SK-N-SH (cell line): Measurements from ENCODE around the gene SOX8. TPM values are rescaled to one million over a fixed set of nuclear protein-coding genes. Genes with fewer than 3 reads are reported as not detected.

Experiments
- CTCF ChIA-PET: fragments of 300-600, 350-600 bp; formaldehyde crosslinking; extraction: SDS; loops from one replicate; lab custom pipeline; 2021; lab: Yijun Ruan, JAX
- POLR2A ChIA-PET: fragments of 350-600 bp; sonication (Branson Sonifier 250); formaldehyde crosslinking; extraction: SDS; loops from one replicate; lab custom pipeline; 2020; ENCODE audit warnings: antibody characterized with exemption, inconsistent platforms; lab: Yijun Ruan, JAX
- DNase-seq: peaks from one replicate; pipeline ENCODE4 v3.0.0; 2012
- H2AFZ ChIP-seq: fragments of 200-600 bp; sonication (generic); 2 replicates; pipeline ENCODE4 v1.8.1; 2016; ENCODE audit warnings: antibody characterized with exemption, mild to moderate bottlenecking, low read depth
- H3F3A ChIP-seq: fragments of 200-600 bp; sonication (generic); replicated peaks from 2 replicates; pipeline ENCODE3; 2016; ENCODE audit warnings: antibody characterized with exemption, mild to moderate bottlenecking; ENCODE audit not compliant: insufficient read depth
- H3K27ac ChIP-seq, 2 experiments: fragments of 200-500 bp in 1 of 2; fragments of 200-600 bp in 1 of 2; sonication (Bioruptor generic) in 1 of 2; sonication (generic), shearing (Covaris generic) in 1 of 2; 2 replicates each; pipeline versions ENCODE4 v1.5.1 to v1.6.1; 2014 to 2016; ENCODE audit warnings: low read depth in 2 of 2, inconsistent platforms in 1 of 2, low read length in 1 of 2, mild to moderate bottlenecking in 1 of 2, mixed read lengths in 1 of 2
- H3K27me3 ChIP-seq: fragments of 200-600 bp; sonication (generic), shearing (Covaris generic); 2 replicates; pipeline ENCODE4 v1.6.1; 2016; ENCODE audit warnings: mixed run types; ENCODE audit not compliant: insufficient read depth
- H3K36me3 ChIP-seq, 2 experiments: fragments of 200-500 bp in 1 of 2; fragments of 200-600 bp in 1 of 2; sonication (Bioruptor generic) in 1 of 2; sonication (generic) in 1 of 2; replicated peaks in 1 of 2; 2 replicates each; pipeline versions ENCODE3 to v1.5.1; 2014 to 2016; ENCODE audit warnings: low read length in 1 of 2, mild to moderate bottlenecking in 1 of 2; ENCODE audit not compliant: insufficient read depth in 2 of 2, control insufficient read depth in 1 of 2
- H3K4me1 ChIP-seq, 2 experiments: fragments of 200-500 bp in 1 of 2; fragments of 200-600 bp in 1 of 2; sonication (Bioruptor generic) in 1 of 2; sonication (generic), shearing (Covaris generic) in 1 of 2; 2 replicates each; pipeline versions ENCODE4 v1.5.1 to v1.6.1; 2014 to 2016; ENCODE audit warnings: low read depth in 1 of 2, low read length in 1 of 2, mixed run types in 1 of 2; ENCODE audit not compliant: insufficient read depth in 2 of 2, control insufficient read depth in 1 of 2
- H3K4me2 ChIP-seq: fragments of 200-600 bp; sonication (generic), shearing (Covaris generic); 2 replicates; pipeline ENCODE4 v1.6.1; 2017; ENCODE audit warnings: mixed run types
- H3K4me3 ChIP-seq, 2 experiments: fragments of 200-500 bp in 1 of 2; fragments of 200-600 bp in 1 of 2; sonication (Bioruptor generic) in 1 of 2; sonication (generic), shearing (Covaris generic) in 1 of 2; 2 replicates each; pipeline versions ENCODE4 v1.5.1 to v1.8.1; 2014 to 2016; ENCODE audit warnings: low read depth in 2 of 2, inconsistent platforms in 1 of 2, low read length in 1 of 2, mild to moderate bottlenecking in 1 of 2, mixed read lengths in 1 of 2, moderate library complexity in 1 of 2
- H3K79me2 ChIP-seq: fragments of 200-600 bp; sonication (generic); 2 replicates; pipeline ENCODE4 v1.8.1; 2017; ENCODE audit warnings: mild to moderate bottlenecking; ENCODE audit not compliant: insufficient read depth
- H3K9ac ChIP-seq: fragments of 200-600 bp; sonication (generic); 2 replicates; pipeline ENCODE4 v1.6.1; 2017; ENCODE audit warnings: mixed run types
- H3K9me2 ChIP-seq: fragments of 200-600 bp; sonication (generic); 2 replicates; pipeline ENCODE4 v1.6.1; 2017; ENCODE audit warnings: mixed run types
- H3K9me3 ChIP-seq: fragments of 200-600 bp; sonication (generic); 2 replicates; pipeline ENCODE4 v1.6.1; 2017; ENCODE audit warnings: mixed run types, mild to moderate bottlenecking, moderate library complexity
- H4K20me1 ChIP-seq: fragments of 200-600 bp; sonication (generic); 2 replicates; pipeline ENCODE4 v1.6.1; 2017; ENCODE audit warnings: mild to moderate bottlenecking, mixed run types; ENCODE audit not compliant: insufficient read depth
- CHD2 ChIP-seq: fragments of 150-350 bp; IDR thresholded peaks from 2 replicates; pipeline ENCODE4 v1.6.1; 2018; ENCODE audit warnings: low read length; ENCODE audit not compliant: partially characterized antibody
- ELF1 ChIP-seq: IDR thresholded peaks from 2 replicates; pipeline ENCODE4 v1.4.0; 2012
- EZH2phosphoT487 ChIP-seq: fragments of 200-600 bp; sonication (generic); IDR thresholded peaks from 2 replicates; pipeline ENCODE4 v1.6.1; 2017; ENCODE audit warnings: low read depth, mixed run types, mild to moderate bottlenecking, antibody characterized with exemption, moderate library complexity, borderline replicate concordance
- FOXJ3 ChIP-seq: sonication (generic); formaldehyde crosslinking; IDR thresholded peaks from 2 replicates; pipeline ENCODE4 v1.5.1; 2020; ENCODE audit warnings: mild to moderate bottlenecking, missing genetic modification reagents
- MEF2A ChIP-seq: IDR thresholded peaks from 2 replicates; pipeline ENCODE4 v1.4.0; 2012; ENCODE audit warnings: low read depth, borderline replicate concordance
- NFIC ChIP-seq: IDR thresholded peaks from 2 replicates; pipeline ENCODE4 v1.4.0; 2012; ENCODE audit warnings: borderline replicate concordance
- PBX3 ChIP-seq: IDR thresholded peaks from 2 replicates; pipeline ENCODE4; 2012
- POLR2AphosphoS5 ChIP-seq: IDR thresholded peaks from 2 replicates; pipeline ENCODE4 v1.6.1; 2012; ENCODE audit warnings: low read depth, low read length
- RFX5 ChIP-seq: IDR thresholded peaks from 2 replicates; pipeline ENCODE4 v1.6.1; 2012; ENCODE audit warnings: mild to moderate bottlenecking, improper control_type of control experiment, low read length
- RXRA ChIP-seq: IDR thresholded peaks from 2 replicates; pipeline ENCODE4 v1.4.0; 2012; ENCODE audit warnings: low read depth, mild to moderate bottlenecking, borderline replicate concordance
- SIN3A ChIP-seq: IDR thresholded peaks from 2 replicates; pipeline ENCODE4 v1.6.1; 2012; ENCODE audit warnings: low read depth, mild to moderate bottlenecking, low read length, moderate library complexity, borderline replicate concordance
- SMC3 ChIP-seq: IDR thresholded peaks from 2 replicates; pipeline ENCODE4 v1.6.1; 2012; ENCODE audit warnings: low read depth, low read length, improper control_type of control experiment
- WGBS: methylation state at CpG from one replicate; pipeline ENCODE4 v1.1.6; 2017; ENCODE audit warnings: low lambda C conversion rate; 5-methylcytosine and 5-hydroxymethylcytosine counted together
- polyA plus RNA-seq, 3 experiments: library from polyadenylated mRNA; depleted of rRNA; stranded (reverse); fragments of >200 nt; gene quantifications; 2 replicates each; pipeline ENCODE4 v1.2.3, GENCODE V29; 2012
- TF ChIP-seq, protein P1 (sequence below): IDR thresholded peaks from 2 replicates; pipeline ENCODE4 v1.6.1; 2012; ENCODE audit warnings: mild to moderate bottlenecking, low read depth, low read length, moderate library complexity
- TF ChIP-seq, protein P2 (sequence below): fragments of 150-350 bp; IDR thresholded peaks from 2 replicates; pipeline ENCODE4 v1.6.1; 2016; ENCODE audit warnings: mild to moderate bottlenecking, low read depth, low read length
- TF ChIP-seq, protein P3 (sequence below): IDR thresholded peaks from 2 replicates; pipeline ENCODE4 v1.4.0; 2012; ENCODE audit warnings: low read depth, borderline replicate concordance
- TF ChIP-seq, protein P4 (sequence below): IDR thresholded peaks from 2 replicates; pipeline ENCODE4 v1.4.0; 2012; ENCODE audit warnings: low read depth, borderline replicate concordance

The SOX8 gene
- polyA plus RNA-seq, 1 of the 3 experiments (the other 2 are of a cell fraction), result not detected

- Histone ChIP-seq H3K4me3 (no peak overlapping the region), H3F3A (no peaks in the 10 kb centered on the region), H3K4me2 (no peak overlapping the region), H4K20me1 (no peaks in the 10 kb centered on the region), H3K36me3 (peaks cover 0 to 6% of the 10 kb centered on the region in 2 experiments), H3K9me2 (no peaks in the 10 kb centered on the region), H2AFZ (no peak overlapping the region), H3K27me3 (peaks cover 62% of the 10 kb centered on the region), H3K4me1 (peaks cover 6 to 11% of the 10 kb centered on the region in 2 experiments; a peak in 2 of 4 replicates), H3K27ac (no peak overlapping the region), H3K9me3 (no peaks in the 10 kb centered on the region), H3K79me2 (peaks cover 5% of the 10 kb centered on the region; the same call in 1 of the 2 replicates), H3K9ac (no peak overlapping the region)
- TF ChIP-seq MEF2A, result no peak
- TF ChIP-seq, protein P1, sequence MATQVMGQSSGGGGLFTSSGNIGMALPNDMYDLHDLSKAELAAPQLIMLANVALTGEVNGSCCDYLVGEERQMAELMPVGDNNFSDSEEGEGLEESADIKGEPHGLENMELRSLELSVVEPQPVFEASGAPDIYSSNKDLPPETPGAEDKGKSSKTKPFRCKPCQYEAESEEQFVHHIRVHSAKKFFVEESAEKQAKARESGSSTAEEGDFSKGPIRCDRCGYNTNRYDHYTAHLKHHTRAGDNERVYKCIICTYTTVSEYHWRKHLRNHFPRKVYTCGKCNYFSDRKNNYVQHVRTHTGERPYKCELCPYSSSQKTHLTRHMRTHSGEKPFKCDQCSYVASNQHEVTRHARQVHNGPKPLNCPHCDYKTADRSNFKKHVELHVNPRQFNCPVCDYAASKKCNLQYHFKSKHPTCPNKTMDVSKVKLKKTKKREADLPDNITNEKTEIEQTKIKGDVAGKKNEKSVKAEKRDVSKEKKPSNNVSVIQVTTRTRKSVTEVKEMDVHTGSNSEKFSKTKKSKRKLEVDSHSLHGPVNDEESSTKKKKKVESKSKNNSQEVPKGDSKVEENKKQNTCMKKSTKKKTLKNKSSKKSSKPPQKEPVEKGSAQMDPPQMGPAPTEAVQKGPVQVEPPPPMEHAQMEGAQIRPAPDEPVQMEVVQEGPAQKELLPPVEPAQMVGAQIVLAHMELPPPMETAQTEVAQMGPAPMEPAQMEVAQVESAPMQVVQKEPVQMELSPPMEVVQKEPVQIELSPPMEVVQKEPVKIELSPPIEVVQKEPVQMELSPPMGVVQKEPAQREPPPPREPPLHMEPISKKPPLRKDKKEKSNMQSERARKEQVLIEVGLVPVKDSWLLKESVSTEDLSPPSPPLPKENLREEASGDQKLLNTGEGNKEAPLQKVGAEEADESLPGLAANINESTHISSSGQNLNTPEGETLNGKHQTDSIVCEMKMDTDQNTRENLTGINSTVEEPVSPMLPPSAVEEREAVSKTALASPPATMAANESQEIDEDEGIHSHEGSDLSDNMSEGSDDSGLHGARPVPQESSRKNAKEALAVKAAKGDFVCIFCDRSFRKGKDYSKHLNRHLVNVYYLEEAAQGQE, result no peak
- no peak for TF ChIP-seq SMC3
- no peak for TF ChIP-seq FOXJ3
- TF ChIP-seq SIN3A, result no peak
- no peak for TF ChIP-seq PBX3
- TF ChIP-seq CHD2, result no peak
- TF ChIP-seq, protein P2, sequence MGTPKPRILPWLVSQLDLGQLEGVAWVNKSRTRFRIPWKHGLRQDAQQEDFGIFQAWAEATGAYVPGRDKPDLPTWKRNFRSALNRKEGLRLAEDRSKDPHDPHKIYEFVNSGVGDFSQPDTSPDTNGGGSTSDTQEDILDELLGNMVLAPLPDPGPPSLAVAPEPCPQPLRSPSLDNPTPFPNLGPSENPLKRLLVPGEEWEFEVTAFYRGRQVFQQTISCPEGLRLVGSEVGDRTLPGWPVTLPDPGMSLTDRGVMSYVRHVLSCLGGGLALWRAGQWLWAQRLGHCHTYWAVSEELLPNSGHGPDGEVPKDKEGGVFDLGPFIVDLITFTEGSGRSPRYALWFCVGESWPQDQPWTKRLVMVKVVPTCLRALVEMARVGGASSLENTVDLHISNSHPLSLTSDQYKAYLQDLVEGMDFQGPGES, result no peak
- ChIA-PET POLR2A (no interaction called here), CTCF (interaction anchor here (1.5 kb wide), 1 partner anchor 85 kb away, joined by 5 read pairs; no protein-coding TSS in a partner anchor)
- 56% methylated on average over 23 of the region's 32 CpGs for WGBS
- no peak for DNase-seq
These were observed 9.1 kb upstream of the SOX8 start for GRCh38 chr16:972316-973002.

DNA sequence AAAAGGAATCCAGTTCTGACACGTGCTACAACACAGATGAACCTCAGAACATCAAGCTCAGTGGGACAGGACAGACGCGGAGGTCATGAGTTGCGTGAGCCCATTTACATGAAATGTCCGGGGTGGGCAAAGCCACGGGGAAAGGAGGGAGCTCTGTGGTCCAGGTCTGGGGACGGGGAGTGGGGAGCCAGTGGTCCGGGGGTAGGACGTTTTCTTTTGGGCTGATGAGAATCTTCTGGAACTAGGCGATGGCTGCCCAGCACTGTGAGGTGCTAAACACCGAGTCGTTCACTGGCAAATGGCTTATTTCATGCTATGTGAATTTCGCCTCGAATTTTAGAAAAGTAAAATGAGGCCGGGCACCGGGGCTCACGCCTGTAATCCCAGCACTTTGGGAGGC lies 8.2 kb upstream of the SOX8 start:
- Histone ChIP-seq H3K4me2 (no peak overlapping the region), H3K9me3 (no peaks in the 10 kb centered on the region), H3K27me3 (peaks cover 71% of the 10 kb centered on the region), H3K9me2 (no peaks in the 10 kb centered on the region), H3K9ac (no peak overlapping the region), H3K36me3 (peaks cover 0 to 2% of the 10 kb centered on the region in 2 experiments), H3K27ac (no peak overlapping the region), H2AFZ (no peak overlapping the region), H3K4me3 (no peak overlapping the region), H3K4me1 (peaks cover 6 to 11% of the 10 kb centered on the region in 2 experiments; a peak in 2 of 4 replicates), H3F3A (no peaks in the 10 kb centered on the region), H3K79me2 (peaks cover 5% of the 10 kb centered on the region; the same call in 1 of the 2 replicates), H4K20me1 (no peaks in the 10 kb centered on the region)
- no peak for DNase-seq
- ChIA-PET CTCF (no interaction called here), POLR2A (no interaction called here)
- TF ChIP-seq, protein P3, sequence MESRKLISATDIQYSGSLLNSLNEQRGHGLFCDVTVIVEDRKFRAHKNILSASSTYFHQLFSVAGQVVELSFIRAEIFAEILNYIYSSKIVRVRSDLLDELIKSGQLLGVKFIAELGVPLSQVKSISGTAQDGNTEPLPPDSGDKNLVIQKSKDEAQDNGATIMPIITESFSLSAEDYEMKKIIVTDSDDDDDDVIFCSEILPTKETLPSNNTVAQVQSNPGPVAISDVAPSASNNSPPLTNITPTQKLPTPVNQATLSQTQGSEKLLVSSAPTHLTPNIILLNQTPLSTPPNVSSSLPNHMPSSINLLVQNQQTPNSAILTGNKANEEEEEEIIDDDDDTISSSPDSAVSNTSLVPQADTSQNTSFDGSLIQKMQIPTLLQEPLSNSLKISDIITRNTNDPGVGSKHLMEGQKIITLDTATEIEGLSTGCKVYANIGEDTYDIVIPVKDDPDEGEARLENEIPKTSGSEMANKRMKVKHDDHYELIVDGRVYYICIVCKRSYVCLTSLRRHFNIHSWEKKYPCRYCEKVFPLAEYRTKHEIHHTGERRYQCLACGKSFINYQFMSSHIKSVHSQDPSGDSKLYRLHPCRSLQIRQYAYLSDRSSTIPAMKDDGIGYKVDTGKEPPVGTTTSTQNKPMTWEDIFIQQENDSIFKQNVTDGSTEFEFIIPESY, result no peak
- TF ChIP-seq NFIC (no peak), EZH2phosphoT487 (no peak), RFX5 (no peak), POLR2AphosphoS5 (no peak), RXRA (no peak), MEF2A (no peak), CHD2 (no peak), ELF1 (no peak)
- TF ChIP-seq, protein P2, result no peak
- TF ChIP-seq, protein P4, sequence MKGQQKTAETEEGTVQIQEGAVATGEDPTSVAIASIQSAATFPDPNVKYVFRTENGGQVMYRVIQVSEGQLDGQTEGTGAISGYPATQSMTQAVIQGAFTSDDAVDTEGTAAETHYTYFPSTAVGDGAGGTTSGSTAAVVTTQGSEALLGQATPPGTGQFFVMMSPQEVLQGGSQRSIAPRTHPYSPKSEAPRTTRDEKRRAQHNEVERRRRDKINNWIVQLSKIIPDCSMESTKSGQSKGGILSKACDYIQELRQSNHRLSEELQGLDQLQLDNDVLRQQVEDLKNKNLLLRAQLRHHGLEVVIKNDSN, result no peak
- WGBS, result 55% methylated on average over 15 of the region's 17 CpGs
